SKM-1 (cell line): ENCODE data around the gene NPHP4.

ENCODE experiments used
- DNase-seq: peaks from one replicate; lab custom pipeline; 2025; ENCODE audit not compliant: unreplicated experiment; lab: John Stamatoyannopoulos, UW

NPHP4 gene

GRCh38 chr1:5914676-5915365 is 77.4 kb downstream of the NPHP4 start:
- DNase-seq, result no peak

- DNase-seq, result no peak
Observed at GRCh38 chr1:5913876-5914275, 78.3 kb downstream of the NPHP4 start.

- DNase-seq, result no peak
Observed at GRCh38 chr1:5913078-5913845, 79.0 kb downstream of the NPHP4 start.

- DNase-seq, result no peak
Observed at GRCh38 chr1:5911871-5912271, 80.4 kb downstream of the NPHP4 start.

- DNase-seq, result no peak
Observed at GRCh38 chr1:5911157-5911556, 81.1 kb downstream of the NPHP4 start.

- DNase-seq, result no peak
Observed at GRCh38 chr1:5910666-5911065, 81.6 kb downstream of the NPHP4 start.

GRCh38 chr1:5910276-5910620 is 82.0 kb downstream of the NPHP4 start:
- DNase-seq, result no peak

- DNase-seq, result no peak
Observed at GRCh38 chr1:5909576-5910275, 82.5 kb downstream of the NPHP4 start.

- DNase-seq, result no peak
Observed at GRCh38 chr1:5908461-5909375, 83.5 kb downstream of the NPHP4 start.

- DNase-seq, result no peak
Observed at GRCh38 chr1:5907966-5908365, 84.3 kb downstream of the NPHP4 start.

GRCh38 chr1:5907386-5907785 is 84.8 kb downstream of the NPHP4 start:
- no peak for DNase-seq

GRCh38 chr1:5906966-5907365 is 85.3 kb downstream of the NPHP4 start:
- DNase-seq, result no peak

- DNase-seq, result no peak
Observed at GRCh38 chr1:5906116-5906515, 86.1 kb downstream of the NPHP4 start.

- DNase-seq, result no peak
Observed at GRCh38 chr1:5905436-5905835, 86.8 kb downstream of the NPHP4 start.

GRCh38 chr1:5904551-5904950 is 87.7 kb downstream of the NPHP4 start:
- DNase-seq, result no peak

GRCh38 chr1:5903680-5904079 is 88.5 kb downstream of the NPHP4 start:
- no peak for DNase-seq

GRCh38 chr1:5903031-5903430 is 89.2 kb downstream of the NPHP4 start:
- no peak for DNase-seq

GRCh38 chr1:5901841-5902240 is 90.4 kb downstream of the NPHP4 start:
- DNase-seq, result no peak

- DNase-seq, result no peak
Observed at GRCh38 chr1:5901150-5901549, 91.1 kb downstream of the NPHP4 start.

- DNase-seq, result no peak
Observed at GRCh38 chr1:5898266-5898665, 94.0 kb downstream of the NPHP4 start.
